ENCODE measurements around the gene SUN5. TPM values are rescaled to one million over a fixed set of nuclear protein-coding genes. Genes with fewer than 3 reads are reported as not detected.

SUN5 gene
- total RNA-seq, 1 donor = not detected

DNA sequence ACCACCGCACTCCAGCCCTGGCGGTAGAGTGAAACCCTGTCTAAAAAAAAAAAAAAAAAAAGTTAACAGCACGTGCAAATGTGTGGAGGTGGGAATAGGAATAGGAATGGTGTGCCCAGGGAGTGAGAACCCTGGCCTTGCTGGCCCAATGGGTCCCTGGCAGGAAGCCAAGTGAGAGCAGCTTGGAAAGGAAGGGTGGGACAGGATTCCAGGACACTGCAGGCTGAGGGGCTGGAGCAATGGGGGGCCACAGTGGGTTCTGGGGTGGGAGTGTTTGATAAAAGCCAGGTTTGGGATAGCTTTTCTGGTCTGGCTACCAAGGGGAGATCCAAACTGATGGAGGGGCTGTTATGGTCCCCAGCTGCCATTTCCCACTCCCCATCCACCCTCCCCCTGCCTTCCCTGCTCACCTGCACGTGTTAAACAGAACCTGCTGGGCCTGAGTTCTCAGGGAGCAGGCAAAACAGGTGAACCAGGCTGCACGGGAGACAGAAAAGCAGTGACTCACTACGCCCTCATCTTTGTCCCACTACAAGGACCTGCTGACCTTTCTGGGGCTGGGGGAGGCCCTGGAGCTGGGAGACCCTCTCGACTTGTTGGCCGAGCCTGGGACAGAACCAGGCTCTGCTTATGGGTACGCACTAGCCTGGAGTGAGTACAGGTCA is 3.3 kb downstream of the SUN5 start:
- Histone ChIP-seq H3K79me2 (ENCODE audit: insufficient read depth, low read length) (no peaks in the 10 kb centered on the region), H3K9me3 (ENCODE audit: low read depth, low read length) (no peaks in the 10 kb centered on the region), H3K4me3 (ENCODE audit: insufficient read depth, low read length) (no peak overlapping the region), H3K36me3 (ENCODE audit: insufficient read depth, low read length) (no peaks in the 10 kb centered on the region), H3K27me3 (ENCODE audit: insufficient read depth, low read length) (no peaks in the 10 kb centered on the region), H3K27ac (ENCODE audit: low read depth, low read length) (no peak overlapping the region), H4K20me1 (ENCODE audit: insufficient read depth, low read length) (no peaks in the 10 kb centered on the region), H2AFZ (ENCODE audit: low read length) (no peak overlapping the region), H3K4me2 (ENCODE audit: insufficient read depth, low read length) (no peak overlapping the region), H3K4me1 (ENCODE audit: insufficient read depth, low read length) (no peaks in the 10 kb centered on the region)
- no peak for TF ChIP-seq CTCF (IDR thresholded peaks at IDR 0.05; ENCODE audit: extremely low read depth, low read depth, low read length)
- peak; percentile 19 for DNase-seq (ENCODE audit: insufficient read length, low spot score, missing footprints)

GRCh38 chr20:32999603-33000250 is 4.5 kb downstream of the SUN5 start:
- H3K79me2 ChIP-seq (ENCODE audit: insufficient read depth, low read length) = no peaks in the 10 kb centered on the region
- no peaks in the 10 kb centered on the region for H3K9me3 ChIP-seq (ENCODE audit: low read depth, low read length)
- no peaks in the 10 kb centered on the region for H4K20me1 ChIP-seq (ENCODE audit: insufficient read depth, low read length)
- H3K4me1 ChIP-seq (ENCODE audit: insufficient read depth, low read length) = no peaks in the 10 kb centered on the region
- no peak overlapping the region for H3K4me2 ChIP-seq (ENCODE audit: insufficient read depth, low read length)
- TF ChIP-seq CTCF (IDR thresholded peaks at IDR 0.05; ENCODE audit: extremely low read depth, low read depth, low read length) = no peak
- no peak overlapping the region for H3K4me3 ChIP-seq (ENCODE audit: insufficient read depth, low read length)
- H3K36me3 ChIP-seq (ENCODE audit: insufficient read depth, low read length) = no peaks in the 10 kb centered on the region
- no peak overlapping the region for H2AFZ ChIP-seq (ENCODE audit: low read length)
- H3K27ac ChIP-seq (ENCODE audit: low read depth, low read length) = no peak overlapping the region
- peak; percentile 66 for DNase-seq (ENCODE audit: insufficient read length, low spot score, missing footprints)
- no peaks in the 10 kb centered on the region for H3K27me3 ChIP-seq (ENCODE audit: insufficient read depth, low read length)

DNA sequence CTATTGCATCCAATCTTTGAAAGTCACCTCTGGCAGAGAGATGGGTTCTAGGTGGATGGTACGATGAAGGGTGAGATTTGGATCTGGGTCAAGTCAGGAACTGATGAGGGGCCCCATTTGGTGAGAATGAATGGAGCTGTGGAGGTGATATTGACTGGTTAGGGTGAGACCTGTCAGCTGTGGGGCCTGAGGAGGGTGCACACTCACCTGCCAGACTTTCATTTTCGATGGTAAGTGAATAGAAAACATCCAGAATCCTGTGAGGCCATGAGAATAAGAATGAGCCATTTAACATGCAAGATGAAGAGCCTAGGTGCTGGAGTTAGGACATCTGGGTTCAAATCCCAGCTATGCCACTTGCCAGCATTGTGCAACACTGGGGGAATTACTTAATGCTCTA is 6.8 kb downstream of the SUN5 start:
- Histone ChIP-seq H3K4me2 (ENCODE audit: insufficient read depth, low read length) (no peak overlapping the region), H3K4me1 (ENCODE audit: insufficient read depth, low read length) (no peaks in the 10 kb centered on the region), H3K79me2 (ENCODE audit: insufficient read depth, low read length) (no peaks in the 10 kb centered on the region), H3K27ac (ENCODE audit: low read depth, low read length) (no peak overlapping the region), H4K20me1 (ENCODE audit: insufficient read depth, low read length) (no peaks in the 10 kb centered on the region), H3K4me3 (ENCODE audit: insufficient read depth, low read length) (no peak overlapping the region), H3K27me3 (ENCODE audit: insufficient read depth, low read length) (no peaks in the 10 kb centered on the region), H3K9me3 (ENCODE audit: low read depth, low read length) (no peaks in the 10 kb centered on the region), H2AFZ (ENCODE audit: low read length) (no peak overlapping the region), H3K36me3 (ENCODE audit: insufficient read depth, low read length) (no peaks in the 10 kb centered on the region)
- DNase-seq (ENCODE audit: insufficient read length, low spot score, missing footprints) = no peak
- no peak for TF ChIP-seq CTCF (IDR thresholded peaks at IDR 0.05; ENCODE audit: extremely low read depth, low read depth, low read length)

- Histone ChIP-seq H3K4me3 (ENCODE audit: insufficient read depth, low read length) (no peak overlapping the region), H3K36me3 (ENCODE audit: insufficient read depth, low read length) (no peaks in the 10 kb centered on the region), H3K9me3 (ENCODE audit: low read depth, low read length) (no peaks in the 10 kb centered on the region), H3K27ac (ENCODE audit: low read depth, low read length) (no peak overlapping the region), H2AFZ (ENCODE audit: low read length) (no peak overlapping the region), H3K27me3 (ENCODE audit: insufficient read depth, low read length) (peaks cover 9% of the 10 kb centered on the region), H3K4me1 (ENCODE audit: insufficient read depth, low read length) (no peaks in the 10 kb centered on the region), H3K4me2 (ENCODE audit: insufficient read depth, low read length) (no peak overlapping the region), H4K20me1 (ENCODE audit: insufficient read depth, low read length) (no peaks in the 10 kb centered on the region), H3K79me2 (ENCODE audit: insufficient read depth, low read length) (no peaks in the 10 kb centered on the region)
- no peak for TF ChIP-seq CTCF (IDR thresholded peaks at IDR 0.05; ENCODE audit: extremely low read depth, low read depth, low read length)
- DNase-seq (ENCODE audit: insufficient read length, low spot score, missing footprints) = no peak
Measured at GRCh38 chr20:32995802-32996201, 8.4 kb downstream of the SUN5 start.
